Sigmoid colon (tissue), 7 donors: ENCODE results near the gene ETV6. TPM values are rescaled to one million over a fixed set of nuclear protein-coding genes. Genes with fewer than 3 reads are reported as not detected.
A peak's percentile ranks its signal among the peaks of the same experiment; 100 is the strongest.

ENCODE experiments used
- DNase-seq: peaks from one replicate; pipeline ENCODE4 v3.0.0-alpha.2; 2019
- H3K27ac ChIP-seq, 4 donors: fragments of 200-600 bp; sonication (generic); one replicate each; pipeline ENCODE4 v1.5.1; 2016 to 2019; ENCODE audit warnings: mild to moderate bottlenecking in 1 of 4
- H3K27me3 ChIP-seq, 3 donors: fragments of 200-600 bp; sonication (generic); one replicate each; pipeline ENCODE4 v1.5.1; 2019; ENCODE audit warnings: mild to moderate bottlenecking in 1 of 3
- H3K36me3 ChIP-seq, 4 donors: fragments of 200-600 bp; sonication (generic); one replicate each; pipeline ENCODE4 v1.5.1; 2016 to 2019
- H3K4me1 ChIP-seq, 4 donors: fragments of 200-600 bp; sonication (generic); one replicate each; pipeline ENCODE4 v1.5.1; 2017 to 2019
- H3K4me3 ChIP-seq, 4 donors: fragments of 200-600 bp; sonication (generic); one replicate each; pipeline ENCODE4 v1.5.1; 2017 to 2019; ENCODE audit warnings: mild to moderate bottlenecking in 2 of 4, moderate library complexity in 1 of 4
- H3K9me3 ChIP-seq, 4 donors: fragments of 200-600 bp in 3 of 4; sonication (generic) in 3 of 4; one replicate each; pipeline versions ENCODE4 v1.5.1 to v1.6.1; 2013 to 2019
- EP300 ChIP-seq, 4 donors: sonication (generic); formaldehyde crosslinking; IDR thresholded peaks; one replicate each; pipeline ENCODE4 v1.6.1; 2017; ENCODE audit warnings: antibody characterized with exemption in 4 of 4
- POLR2A ChIP-seq, 2 donors: fragments of 450-650 bp; IDR thresholded peaks; one replicate each; pipeline ENCODE4 v1.6.1; 2016; ENCODE audit warnings: antibody characterized with exemption in 2 of 2, mild to moderate bottlenecking in 2 of 2, moderate library complexity in 2 of 2
- POLR2AphosphoS5 ChIP-seq, 4 donors: sonication (generic); formaldehyde crosslinking; IDR thresholded peaks; one replicate each; pipeline ENCODE4 v1.6.1; 2017; ENCODE audit warnings: antibody characterized with exemption in 4 of 4
- WGBS, 2 donors: extraction: QIAGEN DNeasy Blood & Tissue Kit; methylation state at CpG; one replicate each; pipeline ENCODE4 v1.1.7; 2013; 5-methylcytosine and 5-hydroxymethylcytosine counted together
- intact Hi-C: fragments of 100-400 bp; cut with DNase I; formaldehyde crosslinking; loops from one replicate; pipeline ENCODE4 v1.15.1; 2023
- polyA plus RNA-seq, 3 donors: library from polyadenylated mRNA; stranded (reverse); fragments of 200-250 nt; gene quantifications; one replicate each; pipeline ENCODE4 v1.2.3, GENCODE V29; 2013
- total RNA-seq, 4 donors: library from RNA; depleted of rRNA; stranded (reverse); fragments of >200 nt; gene quantifications; one replicate each; pipeline ENCODE4 v1.1.0, GENCODE V29; 2016
- TF ChIP-seq, protein P1 (sequence below), 4 experiments: fragments of 450-650 bp in 3 of 4; fragments of 200-600 bp in 1 of 4; IDR thresholded peaks; one replicate each; pipeline ENCODE4 v1.5.1; 2016 to 2019; ENCODE audit warnings: antibody characterized with exemption in 4 of 4, mild to moderate bottlenecking in 3 of 4, moderate library complexity in 2 of 4
- donor health status: healthy with polysubstance abuse.
- donor health status: Bipolar disorder and iron deficiency.
- donor health status: healthy.

Gene ETV6
- total and polyA plus RNA-seq, 7 donors: 8.4 to 35.2 (median 16.3) TPM

DNA sequence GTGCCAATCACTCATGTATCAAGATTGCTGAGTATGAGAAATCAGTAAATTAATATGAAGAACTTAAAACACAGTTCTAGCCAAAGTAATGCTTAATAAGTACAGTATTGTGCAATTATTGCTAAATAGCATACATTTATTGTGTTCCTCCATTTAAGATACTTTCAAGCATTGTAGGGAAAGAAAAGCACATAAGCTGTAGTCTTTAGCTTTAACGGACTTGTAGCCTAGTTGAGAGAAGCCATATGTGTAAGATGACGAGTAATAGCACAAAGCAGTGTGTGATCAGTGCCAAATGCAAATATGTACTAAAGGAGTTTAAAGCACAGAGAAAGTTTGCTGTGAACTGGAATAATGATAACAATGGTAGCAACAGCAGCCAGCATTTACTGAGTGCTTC lies 38.1 kb downstream of the ETV6 start:
- no peaks in the 10 kb centered on the region for H3K36me3 ChIP-seq
- no peak for DNase-seq
- peaks cover 0 to 90% (median 78%) of the 10 kb centered on the region in 4 donors for H3K4me1 ChIP-seq
- peak overlapping the region in 3 of 4 donors; percentile 71 to 90 (median 87) for H3K27ac ChIP-seq
- intact Hi-C loops: no loop called here
- H3K4me3 ChIP-seq: no peak overlapping the region
- no peaks in the 10 kb centered on the region for H3K9me3 ChIP-seq
- H3K27me3 ChIP-seq: no peaks in the 10 kb centered on the region
- no peak for TF ChIP-seq EP300 (IDR thresholded peaks at IDR 0.05)
- TF ChIP-seq, protein P1, sequence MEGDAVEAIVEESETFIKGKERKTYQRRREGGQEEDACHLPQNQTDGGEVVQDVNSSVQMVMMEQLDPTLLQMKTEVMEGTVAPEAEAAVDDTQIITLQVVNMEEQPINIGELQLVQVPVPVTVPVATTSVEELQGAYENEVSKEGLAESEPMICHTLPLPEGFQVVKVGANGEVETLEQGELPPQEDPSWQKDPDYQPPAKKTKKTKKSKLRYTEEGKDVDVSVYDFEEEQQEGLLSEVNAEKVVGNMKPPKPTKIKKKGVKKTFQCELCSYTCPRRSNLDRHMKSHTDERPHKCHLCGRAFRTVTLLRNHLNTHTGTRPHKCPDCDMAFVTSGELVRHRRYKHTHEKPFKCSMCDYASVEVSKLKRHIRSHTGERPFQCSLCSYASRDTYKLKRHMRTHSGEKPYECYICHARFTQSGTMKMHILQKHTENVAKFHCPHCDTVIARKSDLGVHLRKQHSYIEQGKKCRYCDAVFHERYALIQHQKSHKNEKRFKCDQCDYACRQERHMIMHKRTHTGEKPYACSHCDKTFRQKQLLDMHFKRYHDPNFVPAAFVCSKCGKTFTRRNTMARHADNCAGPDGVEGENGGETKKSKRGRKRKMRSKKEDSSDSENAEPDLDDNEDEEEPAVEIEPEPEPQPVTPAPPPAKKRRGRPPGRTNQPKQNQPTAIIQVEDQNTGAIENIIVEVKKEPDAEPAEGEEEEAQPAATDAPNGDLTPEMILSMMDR (IDR thresholded peaks at IDR 0.05): no peak
- peak in 2 of 4 donors; percentile 24 to 32 for TF ChIP-seq POLR2AphosphoS5 (IDR thresholded peaks at IDR 0.05)
- TF ChIP-seq POLR2A (IDR thresholded peaks at IDR 0.05): no peak
- WGBS, 2 donors: 24 to 60% methylated on average over 2 of the region's 2 CpGs

- WGBS, 2 donors: 84 to 85% methylated on average over 4 of the region's 4 CpGs
- H3K4me1 ChIP-seq: peaks cover 0 to 90% (median 81%) of the 10 kb centered on the region in 4 donors
Observed at GRCh38 chr12:11688379-11688778, 38.9 kb downstream of the ETV6 start.

GRCh38 chr12:11688831-11689230 lies 39.4 kb downstream of the ETV6 start:
- Histone ChIP-seq H3K4me3 (no peak overlapping the region), H3K27me3 (no peaks in the 10 kb centered on the region), H3K9me3 (no peaks in the 10 kb centered on the region), H3K27ac (peak overlapping the region; percentile 23 to 90 (median 79)), H3K36me3 (no peaks in the 10 kb centered on the region), H3K4me1 (peaks cover 0 to 90% (median 81%) of the 10 kb centered on the region in 4 donors)
- intact Hi-C loops: no loop called here
- 88 to 92% methylated on average over 2 of the region's 2 CpGs for WGBS, 2 donors
- TF ChIP-seq, protein P1 (IDR thresholded peaks at IDR 0.05): no peak
- TF ChIP-seq POLR2AphosphoS5 (IDR thresholded peaks at IDR 0.05): peak in 1 of 4 donors; percentile 36
- no peak for DNase-seq

More at GRCh38 chr12:11688379-11688778, 38.9 kb downstream of the ETV6 start:
- Histone ChIP-seq H3K9me3 (no peaks in the 10 kb centered on the region), H3K27me3 (no peaks in the 10 kb centered on the region), H3K27ac (peak overlapping the region; percentile 23 to 90 (median 79)), H3K36me3 (no peaks in the 10 kb centered on the region), H3K4me3 (no peak overlapping the region)
- no peak for DNase-seq
- intact Hi-C loops: no loop called here
- TF ChIP-seq POLR2AphosphoS5 (IDR thresholded peaks at IDR 0.05): no peak
- TF ChIP-seq POLR2A (IDR thresholded peaks at IDR 0.05): no peak
- TF ChIP-seq, protein P1 (IDR thresholded peaks at IDR 0.05): no peak
- no peak for TF ChIP-seq EP300 (IDR thresholded peaks at IDR 0.05)

DNA sequence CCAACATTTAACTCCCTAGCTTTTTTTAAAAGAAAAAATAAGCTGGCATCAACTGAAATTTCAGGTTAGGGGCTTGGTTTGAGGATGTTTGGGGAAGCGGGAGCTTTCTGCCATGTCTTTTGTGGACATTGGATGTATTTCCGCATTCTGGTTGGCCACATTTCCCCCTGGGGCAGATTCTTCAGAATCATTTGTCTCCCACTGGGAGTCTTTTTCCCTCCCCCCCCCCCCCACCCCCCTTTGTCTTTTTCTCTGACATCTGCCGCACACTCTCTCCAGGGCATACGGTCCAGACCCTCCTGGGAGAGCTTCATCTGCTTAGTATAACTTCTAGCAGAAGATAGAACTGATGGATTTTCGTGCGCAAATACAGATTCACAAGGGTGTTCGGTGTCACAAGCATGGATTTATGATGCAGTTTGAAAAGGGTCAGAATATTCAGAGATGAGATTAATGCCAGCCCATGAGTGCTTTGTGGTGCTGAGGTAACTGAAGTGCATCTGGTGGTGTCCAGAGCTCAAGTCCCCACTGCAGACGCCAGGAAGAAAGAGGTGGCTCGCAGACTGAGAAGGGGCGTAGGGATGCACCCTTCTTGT lies 40.2 kb downstream of the ETV6 start:
- no peaks in the 10 kb centered on the region for H3K9me3 ChIP-seq
- no peak for DNase-seq
- H3K36me3 ChIP-seq: no peaks in the 10 kb centered on the region
- H3K4me1 ChIP-seq: peaks cover 0 to 88% (median 82%) of the 10 kb centered on the region in 4 donors
- H3K27me3 ChIP-seq: no peaks in the 10 kb centered on the region
- peak in 3 of 4 donors; percentile 58 to 88 (median 88) for TF ChIP-seq EP300 (IDR thresholded peaks at IDR 0.05)
- TF ChIP-seq POLR2AphosphoS5 (IDR thresholded peaks at IDR 0.05): peak; percentile 46 to 80 (median 74)
- TF ChIP-seq, protein P1 (IDR thresholded peaks at IDR 0.05): no peak
- TF ChIP-seq POLR2A (IDR thresholded peaks at IDR 0.05): no peak
- 84 to 97% methylated on average over 10 of the region's 10 CpGs for WGBS, 2 donors
- intact Hi-C loops: loop anchor here (5.0 kb wide), 1 partner anchor 68 kb away; no protein-coding TSS in a partner anchor
- H3K27ac ChIP-seq: peak overlapping the region in 3 of 4 donors; percentile 71 to 90 (median 87)
- no peak overlapping the region for H3K4me3 ChIP-seq
